Stimulated activated CD8-positive, alpha-beta memory T cell treated with anti-CD3 and anti-CD28 coated beads, Interleukin-15, amount 100 ng/mL, for 4 hours (primary cell): Measurements from ENCODE around the gene ZNF215.
"Not testable (repeated sequence)": the region's sequence is repeated elsewhere in the genome, so short reads cannot be mapped to it uniquely, and the experiment has no call there.

Experiments used
- DNase-seq, 2 donors: peaks; one replicate each; pipeline ENCODE4 v3.0.0-alpha.2; 2020; ENCODE audit warnings: low read depth in 2 of 2

ZNF215 gene

DNA sequence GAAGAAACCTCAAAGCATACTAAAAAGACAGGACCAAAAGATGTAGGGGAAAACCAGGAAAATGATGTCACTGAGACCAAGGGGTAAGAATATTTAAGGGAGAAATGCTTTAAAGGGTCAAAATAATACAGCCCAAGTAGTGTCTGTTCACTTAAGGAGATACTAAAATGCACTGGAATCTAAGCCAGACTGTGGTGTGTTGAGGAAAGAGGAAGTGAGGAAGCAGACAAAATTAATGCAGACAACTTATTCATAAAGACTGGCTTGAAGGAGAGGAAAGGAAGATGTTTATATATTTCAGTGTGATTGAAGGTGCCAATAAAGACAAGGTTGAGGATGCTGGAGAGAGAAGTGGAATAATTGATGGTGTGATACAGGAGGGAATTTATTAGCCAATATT is 15.7 kb downstream of the ZNF215 start:
- DNase-seq = no peak

GRCh38 chr11:6943131-6943530 is 16.9 kb downstream of the ZNF215 start:
- no peak for DNase-seq

GRCh38 chr11:6954248-6954647 is 28.0 kb downstream of the ZNF215 start:
- DNase-seq = not testable (repeated sequence)

DNA sequence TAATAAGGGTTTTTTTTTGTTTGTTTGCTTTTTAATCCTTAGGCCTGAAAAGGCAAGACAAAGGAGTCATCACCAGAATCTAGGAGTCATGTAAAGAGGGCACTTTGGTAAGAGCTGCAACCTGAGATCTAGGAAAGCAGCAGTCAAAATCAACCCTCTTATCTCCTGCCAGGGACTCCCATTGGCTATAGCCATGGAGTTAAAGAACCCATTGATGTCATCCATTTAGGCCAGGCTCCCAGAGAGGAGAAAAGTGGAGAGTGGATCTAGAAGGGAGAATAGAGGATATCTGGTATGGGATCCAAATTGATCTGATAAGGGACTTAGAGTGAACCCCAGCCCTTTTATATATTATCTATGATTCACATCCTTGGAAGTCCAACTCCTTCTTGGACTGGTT is 35.9 kb downstream of the ZNF215 start:
- no peak for DNase-seq

GRCh38 chr11:6962673-6963072 is 36.4 kb downstream of the ZNF215 start:
- no peak for DNase-seq

DNA sequence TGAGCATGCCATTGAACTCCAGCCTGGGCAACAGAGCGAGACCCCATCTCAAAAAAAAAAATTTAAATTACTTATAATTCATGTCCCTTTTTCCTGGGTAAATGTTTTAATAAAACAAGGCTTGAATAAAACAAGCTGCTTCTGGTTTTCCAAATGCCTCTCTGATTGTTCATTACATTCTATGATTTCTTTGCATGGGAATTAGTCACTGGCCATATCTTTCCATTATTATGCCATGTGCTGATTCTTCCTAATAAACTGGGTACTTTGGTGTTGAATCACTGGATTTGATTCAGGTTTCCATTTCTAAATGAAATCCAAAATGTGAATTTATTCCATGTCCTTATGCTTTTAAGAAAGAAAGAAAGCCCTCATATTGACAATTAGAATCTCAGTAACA is 42.6 kb downstream of the ZNF215 start:
- no peak for DNase-seq

- DNase-seq = not testable (repeated sequence)
These were observed 43.6 kb downstream of the ZNF215 start for GRCh38 chr11:6969854-6970253.

DNA sequence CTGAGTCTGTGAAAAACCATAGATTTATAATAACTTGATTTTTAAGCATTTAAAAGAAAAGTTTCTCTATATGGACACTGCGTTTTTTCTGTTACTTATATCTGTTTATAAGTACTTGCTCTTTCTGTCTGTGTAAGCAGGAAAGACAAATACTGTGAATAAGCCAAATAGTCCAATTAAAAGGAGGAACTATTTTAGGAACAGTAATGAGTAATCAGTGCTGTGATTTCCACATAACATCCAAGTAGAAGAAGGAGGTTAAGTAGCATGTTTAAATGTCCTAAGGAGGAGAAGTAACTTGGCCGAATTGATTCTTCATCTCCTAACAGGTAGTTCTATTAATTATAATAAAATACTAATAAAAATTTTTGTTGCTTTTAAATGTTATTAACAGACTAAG is 53.1 kb downstream of the ZNF215 start:
- no peak for DNase-seq

DNA sequence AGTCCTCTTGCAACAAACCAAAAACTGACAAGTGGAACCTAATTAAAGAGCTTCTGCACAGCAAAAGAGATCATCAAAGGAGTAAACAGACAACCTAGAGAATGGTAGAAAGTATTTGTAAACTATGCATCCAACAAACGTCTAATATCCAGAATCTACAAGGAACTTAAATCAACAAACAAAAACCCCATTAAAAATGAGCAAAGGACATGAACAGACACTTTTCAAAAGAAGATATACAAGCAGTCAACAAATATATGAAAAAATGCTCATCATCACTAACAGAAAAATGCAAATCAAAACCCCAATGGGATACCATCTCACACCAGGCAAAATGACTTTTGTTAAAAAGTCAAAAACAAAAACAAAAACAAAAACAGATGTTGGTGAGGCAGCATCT is 60.3 kb downstream of the ZNF215 start:
- DNase-seq = no peak

- no peak for DNase-seq
These were observed 62.3 kb downstream of the ZNF215 start for GRCh38 chr11:6988506-6988905.

DNA sequence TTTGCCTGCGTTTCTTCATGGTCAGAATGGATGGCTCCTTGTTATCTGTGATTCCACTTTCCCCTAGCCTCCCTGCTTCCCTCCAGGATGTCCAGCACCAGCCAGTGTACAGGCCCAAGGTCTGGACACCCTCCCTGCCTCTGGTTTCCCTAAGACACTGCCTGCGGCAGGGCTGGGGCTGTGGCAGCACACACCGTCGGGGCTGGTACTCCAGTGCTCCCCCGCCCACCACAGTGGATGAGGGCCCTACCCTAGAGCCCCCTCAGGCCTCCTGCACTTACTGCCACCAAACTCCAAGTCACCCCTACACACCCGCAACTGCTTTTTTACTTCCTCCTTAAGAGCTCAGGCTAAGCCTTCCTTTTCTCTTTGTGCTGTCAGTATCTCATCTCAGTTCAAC is 65.0 kb downstream of the ZNF215 start:
- no peak for DNase-seq

DNA sequence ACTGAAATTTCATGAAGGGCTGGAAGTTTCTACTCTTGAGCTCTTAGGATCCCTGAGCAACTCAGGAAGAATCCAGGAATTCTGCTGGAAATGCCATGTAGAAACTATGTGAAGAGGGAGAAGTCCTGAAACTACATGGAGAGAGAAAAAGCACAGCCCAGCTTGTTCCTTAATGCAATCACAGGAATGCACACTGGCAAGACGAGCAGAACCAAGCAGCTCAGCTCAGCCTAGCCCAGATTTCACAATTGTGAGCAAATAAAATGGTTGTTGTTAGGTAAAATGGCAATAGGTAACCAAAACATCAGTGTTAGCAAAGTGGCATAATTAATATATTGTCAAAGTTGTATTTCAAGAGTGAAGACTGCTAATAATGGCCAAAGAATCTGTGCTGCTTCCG is 65.8 kb downstream of the ZNF215 start:
- DNase-seq = no peak

DNA sequence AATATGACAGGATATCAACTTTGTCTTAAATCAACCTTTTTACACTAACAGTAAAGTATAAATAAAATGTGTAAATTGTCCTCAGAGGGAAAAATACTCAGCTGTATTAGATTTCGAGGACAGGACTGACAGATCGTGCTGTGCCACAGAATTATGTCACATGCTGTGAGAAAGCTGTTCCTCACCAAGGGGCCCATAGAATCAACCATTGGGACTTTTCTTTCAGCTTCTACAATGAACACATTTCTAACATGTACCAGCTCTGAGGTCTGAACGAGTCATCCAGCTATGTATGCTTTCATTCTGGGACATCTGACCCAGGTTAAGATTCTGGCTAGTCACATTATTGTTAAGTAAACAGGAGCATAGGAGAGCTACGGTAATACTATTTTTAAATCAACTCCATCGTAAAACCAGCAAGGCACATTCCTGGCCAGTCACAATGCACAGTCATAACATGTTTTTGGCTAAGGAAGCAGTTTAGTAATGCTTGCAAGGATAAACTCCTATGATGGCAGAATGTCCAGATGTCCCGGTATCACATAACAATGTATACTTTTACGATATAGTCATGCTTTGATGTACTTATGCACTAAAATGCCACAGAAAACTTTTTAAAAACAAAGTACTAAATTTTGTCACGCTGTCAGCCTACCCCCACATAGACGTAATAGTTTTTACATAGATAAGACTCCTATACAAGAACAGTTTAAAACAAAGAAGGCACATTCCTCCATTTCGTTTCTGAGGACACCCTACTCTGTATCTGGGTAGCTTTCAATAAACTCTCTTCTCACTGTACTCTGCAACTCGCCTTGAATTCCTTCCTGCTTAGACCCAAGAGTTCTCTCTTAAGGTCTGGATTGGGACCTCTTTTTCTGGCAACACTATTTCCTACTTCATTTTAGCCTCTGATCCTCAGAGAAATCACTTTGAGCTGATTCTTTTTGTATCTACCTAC is 66.5 kb downstream of the ZNF215 start:
- DNase-seq = no peak

DNA sequence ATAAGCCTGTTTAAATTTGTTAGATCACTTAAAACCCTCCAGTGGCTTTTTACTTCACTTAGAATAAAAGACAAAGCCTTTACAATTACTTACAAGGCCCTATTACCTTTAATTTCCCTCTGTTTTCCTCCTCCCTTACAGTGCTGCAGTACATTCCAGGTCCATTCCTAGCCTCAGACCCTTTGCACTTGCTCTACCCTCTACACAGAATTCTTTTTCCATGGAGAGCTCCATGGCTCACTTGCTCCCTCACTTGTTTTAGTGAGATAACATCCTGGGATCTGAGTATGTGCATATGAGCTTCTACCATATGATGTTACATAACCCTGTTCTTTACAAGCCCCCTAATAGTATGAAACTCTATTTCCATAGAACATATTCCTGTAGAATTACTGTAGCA is 69.5 kb downstream of the ZNF215 start:
- DNase-seq = no peak

GRCh38 chr11:7004482-7004881 is 78.3 kb downstream of the ZNF215 start:
- no peak for DNase-seq
